OCI-LY7 (cell line): ENCODE results near the gene IGF2BP1. TPM values are rescaled to one million over a fixed set of nuclear protein-coding genes. Genes with fewer than 3 reads are reported as not detected.
"Not testable (repeated sequence)": the region's sequence is repeated elsewhere in the genome, so short reads cannot be mapped to it uniquely, and the experiment has no call there.

Experiments used
- BruUV-seq: library from RNA; stranded (reverse); fragments of 400-500 nt; replicated peaks from 2 replicates; lab custom pipeline; 2021; lab: Mats Ljungman, UMichigan
- CTCF ChIA-PET: fragments of 300-600 bp; sonication (Branson Sonifier 250); formaldehyde crosslinking; loops from one replicate; lab custom pipeline; 2022; ENCODE audit warnings: antibody characterized with exemption; ENCODE audit not compliant: unreplicated experiment; lab: Charles Lee
- POLR2A ChIA-PET: fragments of 300-600 bp; sonication (Branson Sonifier 250); formaldehyde crosslinking; loops from one replicate; lab custom pipeline; 2022; ENCODE audit warnings: antibody characterized with exemption; lab: Charles Lee
- DNase-seq: peaks from one replicate; pipeline ENCODE4 v3.0.0-alpha.2; 2015; ENCODE audit warnings: low spot score
- H2AFZ ChIP-seq: fragments of 200-600 bp; sonication (generic), shearing (Covaris generic); 2 replicates; pipeline ENCODE4 v1.6.1; 2014; ENCODE audit warnings: mild to moderate bottlenecking, antibody characterized with exemption, low read length, moderate library complexity
- H3K27ac ChIP-seq: fragments of 200-600 bp; sonication (generic); 2 replicates; pipeline ENCODE4 v1.5.1; 2014; ENCODE audit warnings: mixed run types, low read depth, mild to moderate bottlenecking, moderate library complexity, low read length, inconsistent platforms; ENCODE audit not compliant: poor library complexity, severe bottlenecking
- H3K36me3 ChIP-seq: fragments of 200-600 bp; sonication (generic); 2 replicates; pipeline ENCODE4 v1.6.1; 2014; ENCODE audit warnings: mild to moderate bottlenecking, antibody characterized with exemption, low read length, moderate library complexity, mixed read lengths; ENCODE audit not compliant: insufficient read depth
- H3K4me1 ChIP-seq: fragments of 200-600 bp; sonication (generic); 2 replicates; pipeline ENCODE4 v1.5.1; 2014; ENCODE audit warnings: mild to moderate bottlenecking, low read length; ENCODE audit not compliant: insufficient read depth, poor library complexity, severe bottlenecking
- H3K4me2 ChIP-seq: fragments of 200-600 bp; sonication (generic); 2 replicates; pipeline ENCODE4 v1.6.1; 2014; ENCODE audit warnings: mild to moderate bottlenecking, low read length
- H3K4me3 ChIP-seq: fragments of 200-600 bp; sonication (generic); 2 replicates; pipeline ENCODE4 v1.5.1; 2014; ENCODE audit warnings: mild to moderate bottlenecking, low read depth, low read length; ENCODE audit not compliant: poor library complexity, severe bottlenecking
- H3K79me2 ChIP-seq: fragments of 200-600 bp; sonication (generic); 2 replicates; pipeline ENCODE4 v1.6.1; 2016; ENCODE audit warnings: low read depth, mild to moderate bottlenecking, low read length, moderate library complexity, mixed read lengths; ENCODE audit not compliant: insufficient read depth
- H3K9me2 ChIP-seq: fragments of 200-600 bp; sonication (generic); 2 replicates; pipeline ENCODE4 v1.6.1; 2016; ENCODE audit warnings: mild to moderate bottlenecking, low read length, mixed read lengths; ENCODE audit not compliant: insufficient read depth
- H3K9me3 ChIP-seq: fragments of 200-600 bp; sonication (generic); 2 replicates; pipeline ENCODE4 v1.6.1; 2014; ENCODE audit warnings: mild to moderate bottlenecking, mixed run types, low read length, mixed read lengths
- H4K20me1 ChIP-seq: fragments of 200-600 bp; sonication (generic); 2 replicates; pipeline ENCODE4 v1.6.1; 2014; ENCODE audit warnings: mild to moderate bottlenecking, antibody characterized with exemption, low read length, moderate library complexity, mixed read lengths; ENCODE audit not compliant: insufficient read depth
- CTCF ChIP-seq: fragments of 200-600 bp; sonication (generic); conservative IDR thresholded peaks from 2 replicates; pipeline ENCODE4 v1.5.1; 2014; ENCODE audit warnings: mild to moderate bottlenecking, antibody characterized with exemption, low read length, moderate library complexity, mixed read lengths
- EZH2phosphoT487 ChIP-seq: fragments of 200-600 bp; sonication (generic); IDR thresholded peaks from 2 replicates; pipeline ENCODE4 v1.6.1; 2018; ENCODE audit warnings: low read depth, borderline replicate concordance, mild to moderate bottlenecking, mixed run types, antibody characterized with exemption, low read length, moderate library complexity, mixed read lengths
- intact Hi-C: fragments of 100-400 bp; cut with micrococcal nuclease; formaldehyde crosslinking; loops from one replicate; pipeline ENCODE4 v1.10.0; 2022; ENCODE audit not compliant: unreplicated experiment
- total RNA-seq, 2 experiments: library from RNA; depleted of rRNA in 1 of 2; stranded (reverse); fragments of >200 nt in 1 of 2; shearing (Covaris generic) in 1 of 2; gene quantifications; 2 replicates each; pipeline ENCODE4 v1.2.3, GENCODE V29; 2014 to 2022

IGF2BP1 gene
- total RNA-seq, 2 experiments from 2014 or later, result 18.9 to 46.4 TPM

- Histone ChIP-seq H3K4me3 (no peak overlapping the region), H4K20me1 (no peaks in the 10 kb centered on the region)
- POLR2A ChIA-PET, result interaction anchor here (0.7 kb wide), 1 partner anchor 68 kb away, joined by 4 read pairs; no protein-coding TSS in a partner anchor
These were observed 82.9 kb downstream of the IGF2BP1 start for GRCh38 chr17:49079840-49080663.

DNA sequence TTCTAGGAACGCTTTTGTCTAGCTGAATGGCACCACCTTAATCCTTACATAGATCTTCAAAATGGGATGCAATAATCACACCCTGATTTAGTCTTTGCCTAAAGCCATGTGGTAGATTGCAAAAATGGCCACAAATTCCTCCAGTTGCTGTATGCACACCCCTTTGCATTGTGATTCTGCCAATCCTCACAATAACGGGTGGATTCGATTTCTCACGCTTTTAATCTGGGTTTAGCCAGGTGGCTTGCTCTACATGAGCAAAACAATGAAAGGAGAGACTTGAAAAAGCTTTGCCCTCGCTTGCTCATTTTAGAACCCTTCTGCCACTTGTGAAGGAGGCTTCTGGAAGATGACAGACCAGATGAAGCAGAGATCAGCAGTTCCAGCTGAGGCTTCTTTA, 85.0 kb downstream of the IGF2BP1 start:
- H3K9me3 ChIP-seq, result no peaks in the 10 kb centered on the region
- TF ChIP-seq EZH2phosphoT487 (no peak), CTCF (no peak)
- BruUV-seq, result no TSS peak
- H4K20me1 ChIP-seq, result no peaks in the 10 kb centered on the region
- ChIA-PET CTCF (no interaction called here), POLR2A (interaction anchor here (0.6 kb wide), 2 partner anchors 86 to 820 kb away, joined by 3 read pairs; no protein-coding TSS in a partner anchor)
- no peak overlapping the region for H3K27ac ChIP-seq
- no peaks in the 10 kb centered on the region for H3K79me2 ChIP-seq
- no peak for DNase-seq
- H3K4me1 ChIP-seq, result no peaks in the 10 kb centered on the region
- H3K4me2 ChIP-seq, result no peak overlapping the region
- H2AFZ ChIP-seq, result no peak overlapping the region
- H3K9me2 ChIP-seq, result no peaks in the 10 kb centered on the region
- no peaks in the 10 kb centered on the region for H3K36me3 ChIP-seq
- intact Hi-C loops, result no loop called here
- no peak overlapping the region for H3K4me3 ChIP-seq

More at GRCh38 chr17:49079840-49080663, 82.9 kb downstream of the IGF2BP1 start:
- H3K27ac ChIP-seq, result no peak overlapping the region
- CTCF ChIA-PET, result no interaction called here
- H3K9me3 ChIP-seq, result no peaks in the 10 kb centered on the region
- no peak overlapping the region for H3K4me2 ChIP-seq
- no TSS peak for BruUV-seq
- H3K9me2 ChIP-seq, result no peaks in the 10 kb centered on the region
- TF ChIP-seq EZH2phosphoT487 (no peak), CTCF (no peak)
- no peak overlapping the region for H2AFZ ChIP-seq
- H3K36me3 ChIP-seq, result no peaks in the 10 kb centered on the region
- no peaks in the 10 kb centered on the region for H3K4me1 ChIP-seq
- no peaks in the 10 kb centered on the region for H3K79me2 ChIP-seq
- intact Hi-C loops, result no loop called here
- no peak for DNase-seq

DNA sequence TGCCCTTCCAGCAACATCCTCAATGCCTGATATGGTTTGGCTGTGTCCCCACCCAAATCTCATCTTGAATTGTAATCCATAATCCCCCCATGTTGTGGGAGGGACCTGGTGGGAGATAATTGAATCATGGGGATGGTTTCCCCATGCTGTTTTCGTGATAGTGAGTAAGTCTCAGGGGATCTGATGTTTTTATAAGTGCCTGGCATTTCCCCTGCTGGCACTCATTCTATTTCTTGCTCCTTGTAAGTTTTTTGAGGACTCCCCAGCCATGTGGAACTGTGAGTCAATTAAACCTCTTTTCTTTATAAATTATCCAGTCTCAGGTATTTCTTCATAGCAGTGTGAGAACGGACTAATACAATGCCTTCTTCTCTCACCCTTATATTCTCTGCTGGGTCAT, 87.9 kb downstream of the IGF2BP1 start:
- H3K36me3 ChIP-seq, H3K4me3 ChIP-seq, H3K9me3 ChIP-seq, H2AFZ ChIP-seq, H3K79me2 ChIP-seq, H3K4me2 ChIP-seq, intact Hi-C loops, H3K4me1 ChIP-seq, DNase-seq, CTCF ChIA-PET, H4K20me1 ChIP-seq, BruUV-seq, H3K27ac ChIP-seq, H3K9me2 ChIP-seq, POLR2A ChIA-PET: not testable (repeated sequence)
